ENCODE results near the gene BASP1.

BASP1 gene

DNA sequence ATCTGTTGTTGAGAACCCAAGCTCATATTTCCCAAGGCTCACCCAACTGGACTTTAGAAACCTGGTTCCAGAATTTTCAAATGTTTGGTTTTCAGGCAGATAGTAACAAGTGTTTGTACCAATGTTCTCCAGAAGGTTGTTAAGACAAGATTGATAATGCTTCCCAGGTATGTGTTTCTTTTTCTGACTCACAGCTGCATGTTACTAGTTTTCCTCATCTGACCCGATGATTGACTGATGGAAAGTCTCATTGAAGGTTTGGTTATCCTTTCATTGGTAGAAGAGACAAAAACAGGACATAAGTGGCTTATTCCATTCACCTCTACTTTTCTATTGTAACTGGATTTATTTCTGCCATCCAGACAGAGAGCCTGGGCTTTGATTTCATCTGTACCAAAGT, 10.4 kb downstream of the BASP1 start:
- TF ChIP-seq, protein P1, sequence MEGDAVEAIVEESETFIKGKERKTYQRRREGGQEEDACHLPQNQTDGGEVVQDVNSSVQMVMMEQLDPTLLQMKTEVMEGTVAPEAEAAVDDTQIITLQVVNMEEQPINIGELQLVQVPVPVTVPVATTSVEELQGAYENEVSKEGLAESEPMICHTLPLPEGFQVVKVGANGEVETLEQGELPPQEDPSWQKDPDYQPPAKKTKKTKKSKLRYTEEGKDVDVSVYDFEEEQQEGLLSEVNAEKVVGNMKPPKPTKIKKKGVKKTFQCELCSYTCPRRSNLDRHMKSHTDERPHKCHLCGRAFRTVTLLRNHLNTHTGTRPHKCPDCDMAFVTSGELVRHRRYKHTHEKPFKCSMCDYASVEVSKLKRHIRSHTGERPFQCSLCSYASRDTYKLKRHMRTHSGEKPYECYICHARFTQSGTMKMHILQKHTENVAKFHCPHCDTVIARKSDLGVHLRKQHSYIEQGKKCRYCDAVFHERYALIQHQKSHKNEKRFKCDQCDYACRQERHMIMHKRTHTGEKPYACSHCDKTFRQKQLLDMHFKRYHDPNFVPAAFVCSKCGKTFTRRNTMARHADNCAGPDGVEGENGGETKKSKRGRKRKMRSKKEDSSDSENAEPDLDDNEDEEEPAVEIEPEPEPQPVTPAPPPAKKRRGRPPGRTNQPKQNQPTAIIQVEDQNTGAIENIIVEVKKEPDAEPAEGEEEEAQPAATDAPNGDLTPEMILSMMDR (IDR thresholded peaks at IDR 0.05; ENCODE audit: low read depth, low read length, missing control alignments): no peak
- H3K4me3 ChIP-seq (replicated peaks; ENCODE audit: low read depth, low read length): no peak overlapping the region
- DNase-seq (ENCODE audit: extremely low read depth, low read depth): no peak

DNA sequence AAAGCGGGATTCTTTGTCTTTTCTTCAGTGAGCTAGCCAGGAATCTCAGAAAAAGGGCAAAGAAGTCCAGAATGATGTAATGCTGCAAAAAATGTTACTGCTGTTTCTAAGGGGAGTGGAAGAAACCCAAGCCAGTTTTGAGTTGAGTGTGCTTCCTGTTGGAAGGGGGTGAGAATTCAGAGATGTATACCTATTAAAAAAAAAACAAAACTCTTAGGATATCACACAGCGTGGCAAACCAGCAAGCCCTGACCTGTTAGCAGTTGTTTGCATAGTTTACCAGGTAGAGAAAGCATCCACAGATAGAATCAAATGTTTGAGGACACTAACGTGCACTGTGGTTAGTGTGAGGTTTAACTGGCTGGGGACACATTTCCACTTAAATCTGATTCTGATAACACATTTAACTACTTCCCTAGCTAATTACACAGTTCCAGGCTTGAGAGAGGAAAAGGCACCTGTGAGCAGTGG, 11.4 kb downstream of the BASP1 start:
- H3K4me3 ChIP-seq (replicated peaks; ENCODE audit: low read depth, low read length): no peak overlapping the region
- DNase-seq (ENCODE audit: extremely low read depth, low read depth): no peak
- TF ChIP-seq, protein P1 (IDR thresholded peaks at IDR 0.05; ENCODE audit: low read depth, low read length, missing control alignments): no peak

DNA sequence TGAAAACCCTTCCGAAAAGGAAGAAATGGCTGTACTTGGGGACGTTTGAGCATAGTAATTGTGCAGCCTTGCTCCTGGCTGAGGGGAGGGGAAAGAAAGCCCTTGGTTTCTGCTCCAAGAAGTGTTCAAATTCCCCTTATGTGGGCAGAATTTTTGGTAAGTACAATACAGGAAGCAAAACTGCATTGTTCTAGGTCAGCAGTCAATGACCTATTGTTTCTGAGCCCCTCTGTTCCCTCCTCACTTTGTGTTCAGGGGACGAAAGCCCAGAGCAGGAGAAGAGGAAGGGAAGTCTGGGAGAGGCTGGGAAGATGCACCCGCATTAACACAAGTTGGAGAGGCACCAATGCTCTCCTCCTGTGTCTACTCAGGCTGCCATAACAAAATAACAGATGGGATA, 11.9 kb downstream of the BASP1 start:
- TF ChIP-seq, protein P1 (IDR thresholded peaks at IDR 0.05; ENCODE audit: low read depth, low read length, missing control alignments): no peak
- H3K4me3 ChIP-seq (replicated peaks; ENCODE audit: low read depth, low read length): no peak overlapping the region
- DNase-seq (ENCODE audit: extremely low read depth, low read depth): no peak

DNA sequence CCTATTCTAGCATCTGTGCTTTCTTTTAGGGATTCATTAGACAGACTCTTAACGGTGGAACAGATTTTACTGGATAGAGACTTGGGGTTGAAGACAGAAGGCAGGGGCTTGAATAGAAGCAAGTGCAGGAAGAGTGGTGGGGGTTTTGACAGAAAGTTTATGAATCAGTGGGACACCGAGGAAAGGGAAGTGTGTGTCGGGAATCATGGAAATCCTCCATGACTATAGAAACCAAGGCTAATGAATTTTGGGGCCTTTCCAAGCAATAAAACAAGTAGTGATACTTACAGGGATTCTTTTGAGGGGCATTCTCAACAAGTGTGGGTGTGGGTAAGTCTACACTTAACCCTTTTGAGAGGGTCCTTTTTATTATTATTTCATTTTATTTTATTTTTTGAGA, 12.8 kb downstream of the BASP1 start:
- DNase-seq (ENCODE audit: extremely low read depth, low read depth): no peak
- H3K4me3 ChIP-seq (replicated peaks; ENCODE audit: low read depth, low read length): no peak overlapping the region
- TF ChIP-seq, protein P1 (IDR thresholded peaks at IDR 0.05; ENCODE audit: low read depth, low read length, missing control alignments): no peak

DNA sequence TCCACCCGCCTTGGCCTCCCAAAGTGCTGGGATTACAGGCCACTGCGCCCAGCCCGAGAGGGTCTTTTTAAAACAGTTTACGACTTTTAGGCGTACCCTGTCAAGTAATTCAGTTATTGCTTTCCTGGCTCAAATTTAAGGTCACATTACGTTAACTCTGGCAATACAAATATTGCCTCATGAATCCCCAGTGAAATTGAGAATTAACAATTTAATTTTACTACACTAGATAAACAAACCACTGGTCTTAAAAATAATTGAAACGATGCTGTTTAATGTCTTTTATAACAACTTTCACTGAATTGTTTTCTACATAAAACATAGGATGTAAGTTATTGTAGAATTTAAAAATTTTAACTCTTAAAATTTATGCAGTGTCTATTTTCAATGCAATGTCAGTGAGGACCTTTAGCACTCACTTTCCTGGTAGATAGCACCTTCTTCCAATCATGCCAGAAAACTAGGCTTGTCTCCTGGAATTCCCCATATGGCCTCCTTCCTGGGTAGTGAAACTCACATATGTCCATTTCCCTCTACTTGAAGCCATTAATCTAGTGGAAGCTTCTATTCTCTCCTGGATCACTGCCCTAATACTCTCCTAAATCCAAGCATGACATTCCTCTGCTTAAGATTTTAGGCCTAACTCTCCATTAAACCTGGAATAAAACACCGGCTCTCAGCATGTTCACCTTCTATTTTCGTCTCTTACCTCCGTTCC, 13.5 kb downstream of the BASP1 start:
- DNase-seq (ENCODE audit: extremely low read depth, low read depth): no peak
- TF ChIP-seq, protein P1 (IDR thresholded peaks at IDR 0.05; ENCODE audit: low read depth, low read length, missing control alignments): no peak
- H3K4me3 ChIP-seq (replicated peaks; ENCODE audit: low read depth, low read length): no peak overlapping the region

DNA sequence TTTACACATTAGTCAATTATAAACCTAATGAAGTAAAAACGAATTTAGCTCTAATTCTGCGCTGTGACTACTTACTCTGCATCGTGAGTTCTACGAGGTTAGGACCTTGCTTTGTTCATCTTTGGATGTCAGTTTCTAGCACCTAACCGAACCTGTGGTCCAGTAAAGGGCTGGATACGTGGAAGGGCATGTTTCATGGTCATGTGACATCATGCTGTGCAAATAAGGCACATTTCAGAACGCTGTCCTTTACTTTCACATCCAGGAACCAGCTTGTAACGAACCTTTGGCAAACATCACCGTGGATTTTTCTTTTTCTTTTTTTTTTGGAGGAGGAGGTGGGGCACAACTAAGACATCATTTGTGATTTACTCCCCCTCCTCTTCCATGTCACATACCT, 15.0 kb downstream of the BASP1 start:
- TF ChIP-seq, protein P1 (IDR thresholded peaks at IDR 0.05; ENCODE audit: low read depth, low read length, missing control alignments): no peak
- no peak for DNase-seq (ENCODE audit: extremely low read depth, low read depth)
- no peak overlapping the region for H3K4me3 ChIP-seq (replicated peaks; ENCODE audit: low read depth, low read length)

DNA sequence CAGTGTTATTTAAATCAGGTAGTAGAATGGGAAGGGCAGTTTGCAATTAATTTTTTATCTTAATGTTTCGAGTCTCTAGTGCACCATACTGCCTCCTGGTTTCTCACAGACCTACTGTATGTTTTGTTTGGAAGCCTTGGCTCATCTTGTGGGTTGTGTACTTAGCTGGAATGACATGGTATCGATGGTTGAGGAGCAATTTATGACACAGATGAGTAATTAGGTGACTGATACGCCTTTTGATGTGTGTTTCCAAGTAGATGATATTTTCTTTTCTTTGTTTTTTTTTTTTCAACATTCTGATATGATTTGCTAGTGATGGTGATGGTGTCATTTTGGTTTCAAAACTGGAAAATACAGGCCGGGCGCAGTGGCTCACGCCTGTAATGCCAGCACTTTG, 16.1 kb downstream of the BASP1 start:
- TF ChIP-seq, protein P1 (IDR thresholded peaks at IDR 0.05; ENCODE audit: low read depth, low read length, missing control alignments): no peak
- no peak overlapping the region for H3K4me3 ChIP-seq (replicated peaks; ENCODE audit: low read depth, low read length)
- DNase-seq (ENCODE audit: extremely low read depth, low read depth): no peak
